A549 (cell line): ENCODE measurements around the gene SMIM44. TPM values are rescaled to one million over a fixed set of nuclear protein-coding genes. Genes with fewer than 3 reads are reported as not detected.

Source experiments
- ATAC-seq, 2 experiments: fragments of 200-7000 bp in 1 of 2; fragments of >200 bp in 1 of 2; cut with Nextera tagmentation in 1 of 2; cut with Tn5 transposase in 1 of 2; 3 replicates each; pipeline versions ENCODE4 v1.8.0 to v1.9.1; 2018 to 2020; ENCODE audit warnings: mild to moderate bottlenecking in 1 of 2, moderate library complexity in 1 of 2
- CTCF ChIA-PET: fragments of 300-600 bp; sonication (Branson Sonifier 250); formaldehyde crosslinking; extraction: SDS; loops from one replicate; lab custom pipeline; 2021; ENCODE audit warnings: antibody characterized with exemption, inconsistent platforms; lab: Yijun Ruan, JAX
- POLR2A ChIA-PET: fragments of 350-600 bp; formaldehyde crosslinking; extraction: SDS; loops from one replicate; lab custom pipeline; 2021; ENCODE audit warnings: antibody characterized with exemption, inconsistent platforms; lab: Yijun Ruan, JAX
- DNase-seq, 2 experiments: peaks; one replicate each; pipeline versions ENCODE4 v3.0.0 to v3.0.0-alpha.2; 2011 to 2016; ENCODE audit warnings: low read depth in 1 of 2, low spot score in 1 of 2
- FAIRE-seq: peaks from 2 replicates; lab custom pipeline; 2011; peaks lifted over from hg19 to GRCh38; lab: Jason Lieb, UNC
- H3K27ac ChIP-seq, 2 experiments: fragments of >200 bp; sonication (Bioruptor Twin); formaldehyde crosslinking; 3 replicates each; pipeline ENCODE4 v1.5.1; 2016 to 2017
- H3K4me1 ChIP-seq: fragments of >200 bp; sonication (Bioruptor Twin); formaldehyde crosslinking; 3 replicates; pipeline ENCODE4 v1.6.1; 2016
- H3K4me2 ChIP-seq: fragments of >200 bp; sonication (Bioruptor Twin); formaldehyde crosslinking; 3 replicates; pipeline ENCODE4 v1.6.1; 2016
- H3K4me3 ChIP-seq: fragments of >200 bp; sonication (Bioruptor Twin); formaldehyde crosslinking; 3 replicates; pipeline ENCODE4 v1.5.1; 2016
- H3K9me3 ChIP-seq: fragments of >200 bp; sonication (Bioruptor Twin); formaldehyde crosslinking; 3 replicates; pipeline ENCODE4 v1.6.1; 2016
- ATOH8 ChIP-seq: fragments of 250-450 bp; sonication (Bioruptor Pico); IDR thresholded peaks from 2 replicates; pipeline ENCODE4 v1.5.0; 2020; ENCODE audit warnings: low read depth, mild to moderate bottlenecking, moderate library complexity
- BCL3 ChIP-seq: fragments of >200 bp; sonication (Bioruptor Twin); formaldehyde crosslinking; IDR thresholded peaks from 3 replicates; pipeline ENCODE4 v1.6.1; 2016
- CEBPB ChIP-seq, 2 experiments: fragments of >200 bp in 1 of 2; sonication (Bioruptor Twin) in 1 of 2; formaldehyde crosslinking in 1 of 2; IDR thresholded peaks; 2 replicates each; pipeline ENCODE4 v1.6.1; 2012 to 2016
- CHD4 ChIP-seq: fragments of 200-600 bp; sonication (generic); IDR thresholded peaks from 2 replicates; pipeline ENCODE4 v1.6.1; 2016; ENCODE audit warnings: antibody characterized with exemption, mild to moderate bottlenecking, borderline replicate concordance
- EHMT2 ChIP-seq: fragments of 200-600 bp; sonication (generic); IDR thresholded peaks from 2 replicates; pipeline ENCODE4 v1.6.1; 2016; ENCODE audit warnings: antibody characterized with exemption, low read depth, mild to moderate bottlenecking, moderate library complexity
- EP300 ChIP-seq, 2 experiments: fragments of >200 bp; sonication (Bioruptor Twin); formaldehyde crosslinking; IDR thresholded peaks; 2 replicates in 1 of 2; 3 replicates in 1 of 2; pipeline ENCODE4 v1.6.1; 2016 to 2017
- FOXS1 ChIP-seq: fragments of 250-450 bp; sonication (Bioruptor Pico); IDR thresholded peaks from 2 replicates; pipeline ENCODE4 v1.5.0; 2020; ENCODE audit warnings: mild to moderate bottlenecking, moderate library complexity
- HOXA7 ChIP-seq: fragments of 250-450 bp; sonication (Bioruptor Pico); IDR thresholded peaks from 2 replicates; pipeline ENCODE4 v1.5.0; 2020; ENCODE audit warnings: mild to moderate bottlenecking, moderate library complexity
- JUN ChIP-seq, 2 experiments: fragments of >200 bp; sonication (Bioruptor Twin); formaldehyde crosslinking; IDR thresholded peaks; 2 replicates in 1 of 2; 3 replicates in 1 of 2; pipeline ENCODE4 v1.6.1; 2016 to 2017
- MAX ChIP-seq: IDR thresholded peaks from 2 replicates; pipeline ENCODE4 v1.6.1; 2012
- MAZ ChIP-seq: fragments of 150-350 bp; IDR thresholded peaks from 2 replicates; pipeline ENCODE4 v1.6.1; 2014; ENCODE audit warnings: antibody characterized with exemption, low read depth, low read length, borderline replicate concordance
- RAD21 ChIP-seq, 2 experiments: fragments of >200 bp in 1 of 2; sonication (Bioruptor Twin) in 1 of 2; formaldehyde crosslinking in 1 of 2; IDR thresholded peaks in 1 of 2; conservative IDR thresholded peaks in 1 of 2; 2 replicates in 1 of 2; 3 replicates in 1 of 2; pipeline ENCODE4 v1.6.1; 2012 to 2018; ENCODE audit warnings: inconsistent platforms in 1 of 2
- REST ChIP-seq: fragments of 200-600 bp; sonication (generic); IDR thresholded peaks from 2 replicates; pipeline ENCODE4 v1.6.1; 2016; ENCODE audit warnings: antibody characterized with exemption, mild to moderate bottlenecking, moderate library complexity
- SMC3 ChIP-seq: fragments of >200 bp; sonication (Bioruptor Twin); formaldehyde crosslinking; IDR thresholded peaks from 3 replicates; pipeline ENCODE4 v1.6.1; 2018; ENCODE audit warnings: inconsistent platforms
- TFCP2L1 ChIP-seq: fragments of 250-450 bp; sonication (Bioruptor Pico); IDR thresholded peaks from 2 replicates; pipeline ENCODE4 v1.5.0; 2021; ENCODE audit warnings: mild to moderate bottlenecking
- TP53 ChIP-seq: fragments of 250-450 bp; sonication (Bioruptor Pico); IDR thresholded peaks from 2 replicates; pipeline ENCODE4 v1.5.0; 2021; ENCODE audit warnings: mild to moderate bottlenecking, moderate library complexity
- USF2 ChIP-seq: fragments of 450-650 bp; IDR thresholded peaks from 2 replicates; pipeline ENCODE4 v1.6.1; 2014; ENCODE audit warnings: antibody characterized with exemption
- ZFP36 ChIP-seq: fragments of 450-650 bp; IDR thresholded peaks from 2 replicates; pipeline ENCODE4 v1.6.1; 2014; ENCODE audit warnings: borderline replicate concordance; ENCODE audit not compliant: partially characterized antibody
- ZNF302 ChIP-seq: fragments of 250-450 bp; sonication (Bioruptor Pico); IDR thresholded peaks from 2 replicates; pipeline ENCODE4 v1.9.0; 2021; ENCODE audit warnings: inconsistent platforms, mild to moderate bottlenecking, moderate library complexity
- WGBS: methylation state at CpG from one replicate; pipeline ENCODE4 v1.1.6; 2017; ENCODE audit errors: missing lambda C conversion rate; 5-methylcytosine and 5-hydroxymethylcytosine counted together
- polyA plus RNA-seq, 4 experiments: library from polyadenylated mRNA; depleted of rRNA in 3 of 4; stranded (reverse); fragments of >200 nt; fragmentation: RNase III in 1 of 4; extraction: RNeasy Plus Mini Kit Qiagen cat#74134 plus additional on column Dnase treatment in 1 of 4; gene quantifications; 2 replicates in 3 of 4; 3 replicates in 1 of 4; pipeline ENCODE4 v1.2.3, GENCODE V29; 2011 to 2017

SMIM44 gene
- polyA plus RNA-seq, 2 of the 4 experiments (the other 2 are of a cell fraction) = not detected

- no peak for FAIRE-seq
- no peak overlapping the region for H3K27ac ChIP-seq
- WGBS = 87% methylated on average over 8 of the region's 15 CpGs
- CTCF ChIA-PET = interaction anchor here (1.1 to 5.0 kb wide), 4 partner anchors 9 to 168 kb away, joined by 4 to 27 read pairs (median 8); no protein-coding TSS in a partner anchor
- TF ChIP-seq CHD4 = no peak
- TF ChIP-seq ATOH8 (CRISPR knock-in tag) = no peak
- TF ChIP-seq REST = no peak
- TF ChIP-seq RAD21 (conservative IDR thresholded peaks at IDR 0.05 in 1 of 2, IDR thresholded peaks at IDR 0.05 in 1 of 2) = no peak
- TF ChIP-seq ZNF302 (CRISPR knock-in tag) = no peak
- no peak for TF ChIP-seq HOXA7 (CRISPR knock-in tag)
- TF ChIP-seq TP53 (CRISPR knock-in tag) = no peak
- no peak for TF ChIP-seq MAX
- no peak for TF ChIP-seq CEBPB (IDR thresholded peaks at IDR 0.05)
- no peak for TF ChIP-seq EP300 (IDR thresholded peaks at IDR 0.05)
- no peak for TF ChIP-seq SMC3
- TF ChIP-seq TFCP2L1 (CRISPR knock-in tag) = no peak
- no peak for TF ChIP-seq MAZ
- TF ChIP-seq FOXS1 (CRISPR knock-in tag) = no peak
- no peak for TF ChIP-seq JUN (IDR thresholded peaks at IDR 0.05)
- TF ChIP-seq ZFP36 = no peak
- no peak for TF ChIP-seq BCL3
- TF ChIP-seq, all 56 proteins: peak for 0
- Histone ChIP-seq H3K4me1 (peaks cover 1% of the 10 kb centered on the region; the same call in 1 of the 3 replicates), H3K9me3 (no peaks in the 10 kb centered on the region), H3K4me2 (no peak overlapping the region), H3K4me3 (no peak overlapping the region)
- POLR2A ChIA-PET = no interaction called here
- peak in 1 of 2 experiments; percentile 80 for DNase-seq
- peak; percentile 83 to 93 for ATAC-seq
These were observed 10.8 kb upstream of the SMIM44 start for GRCh38 chr19:3494051-3494450.

- ATAC-seq (peak in 1 of 2 experiments; percentile 36; a peak in 1 of 6 replicates), FAIRE-seq (no peak), DNase-seq (no peak)
- Histone ChIP-seq H3K4me3 (no peak overlapping the region), H3K9me3 (no peaks in the 10 kb centered on the region), H3K4me1 (no peaks in the 10 kb centered on the region), H3K4me2 (no peak overlapping the region), H3K27ac (no peak overlapping the region)
- POLR2A ChIA-PET = no interaction called here
- no peak for TF ChIP-seq USF2
- TF ChIP-seq EHMT2 = no peak
- WGBS = 93% methylated on average over 7 of the region's 14 CpGs
- CTCF ChIA-PET = interaction anchor here (2.3 to 5.0 kb wide), 2 partner anchors 9 to 20 kb away, joined by 10 to 27 read pairs; no protein-coding TSS in a partner anchor
These were observed 10.4 kb upstream of the SMIM44 start for GRCh38 chr19:3493651-3494050.
